ENCODE measurements around the gene BEX2. TPM values are rescaled to one million over a fixed set of nuclear protein-coding genes. Genes with fewer than 3 reads are reported as not detected.
"Not testable (repeated sequence)": the region's sequence is repeated elsewhere in the genome, so short reads cannot be mapped to it uniquely, and the experiment has no call there.

The BEX2 gene
- 30.4 TPM for polyA plus RNA-seq (2013, experiment 1 of 4)
- 30.2 TPM for polyA plus RNA-seq (2013, experiment 2 of 4)
- polyA plus RNA-seq (2013, experiment 3 of 4), result 26.4 TPM
- 30.1 TPM for polyA plus RNA-seq (2013, experiment 4 of 4)

- Histone ChIP-seq H3K27ac (ENCODE audit: insufficient read depth, low read depth, low read length, poor library complexity, severe bottlenecking) (no peak within 1 kb of the TSS), H3K27me3 (ENCODE audit: control insufficient read depth, insufficient read depth, low read length, poor library complexity, severe bottlenecking) (no peaks in the 10 kb centered on the region), H3K4me1 (ENCODE audit: control insufficient read depth, insufficient read depth, low read length) (no peaks in the 10 kb centered on the region), H3K36me3 (ENCODE audit: control insufficient read depth, insufficient read depth, low read length) (no peaks in the 10 kb centered on the region), H3K9me3 (ENCODE audit: control insufficient read depth, low read length) (no peaks in the 10 kb centered on the region), H3K4me3 (ENCODE audit: insufficient read depth, low read depth, low read length) (peak within 1 kb of the TSS; percentile 73)
- 0% methylated on average over 51 of the region's 52 CpGs for WGBS, 2 experiments
These were observed at the start of gene BEX2 for GRCh38 chrX:103310555-103311398. BEX2 (minus strand) TSS chrX:103310990; CDS start chrX:103309976, 1,014 bp downstream.

GRCh38 chrX:103360092-103360491 lies 49.3 kb upstream of the BEX2 start:
- no peak overlapping the region for H3K4me3 ChIP-seq (ENCODE audit: insufficient read depth, low read depth, low read length)
- no peaks in the 10 kb centered on the region for H3K9me3 ChIP-seq (ENCODE audit: control insufficient read depth, low read length)
- no peaks in the 10 kb centered on the region for H3K36me3 ChIP-seq (ENCODE audit: control insufficient read depth, insufficient read depth, low read length)
- H3K27me3 ChIP-seq (ENCODE audit: control insufficient read depth, insufficient read depth, low read length, poor library complexity, severe bottlenecking), result no peaks in the 10 kb centered on the region
- 95% methylated on average over 2 of the region's 2 CpGs for WGBS, 2 experiments
- no peaks in the 10 kb centered on the region for H3K4me1 ChIP-seq (ENCODE audit: control insufficient read depth, insufficient read depth, low read length)
- H3K27ac ChIP-seq (ENCODE audit: insufficient read depth, low read depth, low read length, poor library complexity, severe bottlenecking), result no peak overlapping the region

DNA sequence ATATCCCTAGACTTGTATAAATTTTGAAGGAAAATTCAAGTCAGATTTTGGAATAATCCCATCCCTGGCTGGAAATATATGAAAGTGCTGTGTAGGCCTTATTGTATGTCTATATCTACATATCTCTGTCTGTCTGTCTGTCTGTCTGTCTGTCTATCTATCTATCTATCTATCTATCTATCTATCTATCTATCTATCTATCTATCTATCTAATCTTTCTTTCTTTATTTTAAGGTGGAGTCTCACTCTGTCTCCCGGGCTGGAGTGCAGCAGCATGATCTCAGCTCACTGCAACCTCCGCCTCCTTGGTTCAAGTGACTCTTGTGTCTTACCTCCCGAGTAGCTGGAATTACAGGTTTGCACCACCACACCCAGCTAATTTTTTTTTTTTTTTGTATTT lies 48.8 kb upstream of the BEX2 start:
- H3K9me3 ChIP-seq (ENCODE audit: control insufficient read depth, low read length); H3K27me3 ChIP-seq (ENCODE audit: control insufficient read depth, insufficient read depth, low read length, poor library complexity, severe bottlenecking); H3K36me3 ChIP-seq (ENCODE audit: control insufficient read depth, insufficient read depth, low read length); H3K27ac ChIP-seq (ENCODE audit: insufficient read depth, low read depth, low read length, poor library complexity, severe bottlenecking); H3K4me3 ChIP-seq (ENCODE audit: insufficient read depth, low read depth, low read length); H3K4me1 ChIP-seq (ENCODE audit: control insufficient read depth, insufficient read depth, low read length): not testable (repeated sequence)
- 80 to 92% methylated on average over 3 of the region's 3 CpGs for WGBS, 2 experiments

- H3K4me3 ChIP-seq (ENCODE audit: insufficient read depth, low read depth, low read length), result peak overlapping the region; percentile 69
- no peaks in the 10 kb centered on the region for H3K9me3 ChIP-seq (ENCODE audit: control insufficient read depth, low read length)
- no peaks in the 10 kb centered on the region for H3K36me3 ChIP-seq (ENCODE audit: control insufficient read depth, insufficient read depth, low read length)
- no peaks in the 10 kb centered on the region for H3K4me1 ChIP-seq (ENCODE audit: control insufficient read depth, insufficient read depth, low read length)
- H3K27ac ChIP-seq (ENCODE audit: insufficient read depth, low read depth, low read length, poor library complexity, severe bottlenecking), result no peak overlapping the region
- WGBS, 2 experiments, result 80% methylated on average over 1 of the region's 2 CpGs; no CpG with 5 or more reads in 1 of the 2 experiments
- no peaks in the 10 kb centered on the region for H3K27me3 ChIP-seq (ENCODE audit: control insufficient read depth, insufficient read depth, low read length, poor library complexity, severe bottlenecking)
These were observed 47.1 kb upstream of the BEX2 start for GRCh38 chrX:103357871-103358270.

DNA sequence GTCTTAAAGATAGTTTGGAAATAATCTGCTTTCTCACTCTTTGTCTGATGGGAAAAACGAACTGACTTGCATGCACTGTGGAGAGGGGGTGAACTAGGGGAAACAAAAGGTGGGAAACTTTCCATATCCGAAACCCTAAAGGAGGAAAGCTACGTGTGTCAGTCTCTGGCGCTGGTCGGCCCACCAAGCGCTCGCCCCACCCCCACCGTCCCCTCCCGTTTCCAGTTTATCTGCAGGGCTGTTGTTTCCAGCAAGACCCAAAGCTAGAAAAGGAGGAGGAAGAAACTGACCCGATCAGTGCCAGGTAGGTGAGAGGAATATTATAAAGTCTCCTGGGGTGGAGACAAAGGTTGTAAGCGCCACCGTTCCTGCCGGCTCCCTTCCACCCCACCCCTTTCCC lies 46.1 kb upstream of the BEX2 start:
- Histone ChIP-seq H3K27me3 (ENCODE audit: control insufficient read depth, insufficient read depth, low read length, poor library complexity, severe bottlenecking) (no peaks in the 10 kb centered on the region), H3K9me3 (ENCODE audit: control insufficient read depth, low read length) (no peaks in the 10 kb centered on the region), H3K27ac (ENCODE audit: insufficient read depth, low read depth, low read length, poor library complexity, severe bottlenecking) (peak overlapping the region; percentile 78), H3K36me3 (ENCODE audit: control insufficient read depth, insufficient read depth, low read length) (no peaks in the 10 kb centered on the region), H3K4me1 (ENCODE audit: control insufficient read depth, insufficient read depth, low read length) (no peaks in the 10 kb centered on the region), H3K4me3 (ENCODE audit: insufficient read depth, low read depth, low read length) (peak overlapping the region; percentile 69)
- 0 to 1% methylated on average over 3 to 9 of the region's 13 CpGs for WGBS, 2 experiments

- H3K27me3 ChIP-seq (ENCODE audit: control insufficient read depth, insufficient read depth, low read length, poor library complexity, severe bottlenecking), result no peaks in the 10 kb centered on the region
- H3K4me1 ChIP-seq (ENCODE audit: control insufficient read depth, insufficient read depth, low read length), result no peaks in the 10 kb centered on the region
- H3K9me3 ChIP-seq (ENCODE audit: control insufficient read depth, low read length), result no peaks in the 10 kb centered on the region
- H3K4me3 ChIP-seq (ENCODE audit: insufficient read depth, low read depth, low read length), result peak within 1 kb of the TSS; percentile 69
- WGBS, 2 experiments, result 1 to 3% methylated on average over 13 to 18 of the region's 18 CpGs
- H3K27ac ChIP-seq (ENCODE audit: insufficient read depth, low read depth, low read length, poor library complexity, severe bottlenecking), result peak within 1 kb of the TSS; percentile 78
- H3K36me3 ChIP-seq (ENCODE audit: control insufficient read depth, insufficient read depth, low read length), result no peaks in the 10 kb centered on the region
These were observed 45.5 kb upstream of the BEX2 start, which contains the start of gene TCEAL9 for GRCh38 chrX:103356130-103356798. TCEAL9 (plus strand) TSS chrX:103356506; CDS start chrX:103357685, 1,179 bp downstream.

DNA sequence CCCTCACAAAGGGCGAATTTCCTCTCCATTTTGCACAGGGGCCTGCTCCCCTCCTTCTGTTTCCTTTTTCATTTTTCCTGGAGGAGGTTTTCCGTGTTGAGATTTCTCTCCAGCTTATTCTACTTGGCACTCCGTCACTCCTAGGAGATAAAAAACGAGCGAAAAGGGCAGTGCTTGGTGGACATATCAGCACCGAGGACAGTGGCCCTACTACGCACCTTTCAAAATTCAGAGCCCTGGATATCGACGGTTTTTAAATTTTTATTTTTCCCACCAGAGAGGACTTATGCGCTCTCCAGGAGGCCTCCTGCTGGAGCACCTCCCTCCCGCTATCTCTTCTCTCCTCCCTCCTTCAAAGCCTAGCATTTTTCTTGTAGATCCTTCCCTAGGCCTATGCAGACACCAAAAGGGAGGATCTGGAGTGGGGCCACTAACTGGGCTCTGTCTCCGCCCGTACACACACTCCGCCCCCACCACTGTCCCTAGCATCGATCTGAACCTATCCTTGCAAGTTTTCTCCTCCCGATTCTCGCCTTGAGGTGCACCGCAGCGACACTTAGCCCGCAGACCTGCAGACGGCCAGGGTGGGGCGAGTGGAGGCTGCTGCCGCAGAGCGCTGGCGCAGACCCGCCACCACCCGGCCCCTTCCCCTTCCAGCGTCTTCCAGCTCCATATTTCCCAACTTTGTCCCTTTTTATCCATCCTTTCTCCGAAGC lies 37.0 kb upstream of the BEX2 start:
- 82 to 86% methylated on average over 29 of the region's 29 CpGs for WGBS, 2 experiments
- H3K9me3 ChIP-seq (ENCODE audit: control insufficient read depth, low read length), result no peaks in the 10 kb centered on the region
- H3K27me3 ChIP-seq (ENCODE audit: control insufficient read depth, insufficient read depth, low read length, poor library complexity, severe bottlenecking), result no peaks in the 10 kb centered on the region
- H3K27ac ChIP-seq (ENCODE audit: insufficient read depth, low read depth, low read length, poor library complexity, severe bottlenecking), result no peak overlapping the region
- H3K4me1 ChIP-seq (ENCODE audit: control insufficient read depth, insufficient read depth, low read length), result no peaks in the 10 kb centered on the region
- no peaks in the 10 kb centered on the region for H3K36me3 ChIP-seq (ENCODE audit: control insufficient read depth, insufficient read depth, low read length)
- no peak overlapping the region for H3K4me3 ChIP-seq (ENCODE audit: insufficient read depth, low read depth, low read length)

DNA sequence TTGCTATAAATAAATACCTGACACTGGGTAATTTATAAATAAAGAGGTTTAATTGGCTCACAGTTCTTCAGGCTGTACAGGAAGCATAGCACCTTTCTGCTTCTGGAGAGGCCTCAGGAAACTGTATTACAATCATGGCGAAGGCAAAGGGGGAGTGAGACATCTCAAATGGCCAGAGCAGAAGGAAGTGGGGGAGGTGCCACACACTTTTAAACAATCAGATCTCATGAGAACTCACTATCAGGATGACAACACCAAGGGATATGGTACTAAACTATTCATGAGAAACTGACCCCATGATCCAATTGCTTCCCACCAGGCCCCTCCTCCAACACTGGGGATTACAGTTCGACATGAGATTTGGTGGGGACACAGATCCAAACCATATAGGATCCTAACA lies 33.8 kb upstream of the BEX2 start:
- no peak overlapping the region for H3K4me3 ChIP-seq (ENCODE audit: insufficient read depth, low read depth, low read length)
- WGBS, 2 experiments, result 83% methylated on average over 1 of the region's 2 CpGs; no CpG with 5 or more reads in 1 of the 2 experiments
- no peak overlapping the region for H3K27ac ChIP-seq (ENCODE audit: insufficient read depth, low read depth, low read length, poor library complexity, severe bottlenecking)
- no peaks in the 10 kb centered on the region for H3K27me3 ChIP-seq (ENCODE audit: control insufficient read depth, insufficient read depth, low read length, poor library complexity, severe bottlenecking)
- H3K4me1 ChIP-seq (ENCODE audit: control insufficient read depth, insufficient read depth, low read length), result no peaks in the 10 kb centered on the region
- H3K36me3 ChIP-seq (ENCODE audit: control insufficient read depth, insufficient read depth, low read length), result no peaks in the 10 kb centered on the region
- no peaks in the 10 kb centered on the region for H3K9me3 ChIP-seq (ENCODE audit: control insufficient read depth, low read length)

- no peaks in the 10 kb centered on the region for H3K9me3 ChIP-seq (ENCODE audit: control insufficient read depth, low read length)
- H3K4me1 ChIP-seq (ENCODE audit: control insufficient read depth, insufficient read depth, low read length), result no peaks in the 10 kb centered on the region
- no peak overlapping the region for H3K27ac ChIP-seq (ENCODE audit: insufficient read depth, low read depth, low read length, poor library complexity, severe bottlenecking)
- WGBS, 2 experiments, result 25% methylated on average over 1 of the region's 2 CpGs; no CpG with 5 or more reads in 1 of the 2 experiments
- no peaks in the 10 kb centered on the region for H3K36me3 ChIP-seq (ENCODE audit: control insufficient read depth, insufficient read depth, low read length)
- no peak overlapping the region for H3K4me3 ChIP-seq (ENCODE audit: insufficient read depth, low read depth, low read length)
- no peaks in the 10 kb centered on the region for H3K27me3 ChIP-seq (ENCODE audit: control insufficient read depth, insufficient read depth, low read length, poor library complexity, severe bottlenecking)
These were observed 32.3 kb upstream of the BEX2 start for GRCh38 chrX:103343105-103343504.

DNA sequence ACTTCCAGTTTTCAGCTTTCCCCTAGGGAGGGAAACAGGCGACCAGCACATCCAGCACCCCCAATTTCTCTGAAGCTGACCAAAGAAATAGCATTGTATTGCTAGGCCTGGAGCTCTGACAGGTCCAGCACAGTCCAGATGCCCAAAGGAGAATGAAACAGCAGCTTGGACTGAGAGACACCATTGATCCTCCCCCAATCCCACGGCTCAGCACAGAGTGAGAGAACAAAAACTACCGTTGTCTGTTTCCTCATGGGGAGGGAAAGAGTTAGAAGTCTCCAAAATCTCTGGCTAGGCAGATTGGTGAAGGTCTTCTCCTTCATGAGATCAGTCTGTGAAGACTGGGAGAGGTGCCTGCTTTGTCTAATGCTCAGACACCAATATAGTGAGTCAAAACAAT lies 27.9 kb upstream of the BEX2 start:
- no peaks in the 10 kb centered on the region for H3K36me3 ChIP-seq (ENCODE audit: control insufficient read depth, insufficient read depth, low read length)
- WGBS, 2 experiments, result 73 to 95% methylated on average over 3 of the region's 3 CpGs

More for the DNA sequence above, 27.9 kb upstream of the BEX2 start:
- H3K4me3 ChIP-seq (ENCODE audit: insufficient read depth, low read depth, low read length), result no peak overlapping the region
- no peak overlapping the region for H3K27ac ChIP-seq (ENCODE audit: insufficient read depth, low read depth, low read length, poor library complexity, severe bottlenecking)
- no peaks in the 10 kb centered on the region for H3K4me1 ChIP-seq (ENCODE audit: control insufficient read depth, insufficient read depth, low read length)
- no peaks in the 10 kb centered on the region for H3K27me3 ChIP-seq (ENCODE audit: control insufficient read depth, insufficient read depth, low read length, poor library complexity, severe bottlenecking)
- H3K9me3 ChIP-seq (ENCODE audit: control insufficient read depth, low read length), result no peaks in the 10 kb centered on the region

All from ectodermal cell (in vitro differentiated cells).